ENCODE results near the gene DOCK1.

DNA sequence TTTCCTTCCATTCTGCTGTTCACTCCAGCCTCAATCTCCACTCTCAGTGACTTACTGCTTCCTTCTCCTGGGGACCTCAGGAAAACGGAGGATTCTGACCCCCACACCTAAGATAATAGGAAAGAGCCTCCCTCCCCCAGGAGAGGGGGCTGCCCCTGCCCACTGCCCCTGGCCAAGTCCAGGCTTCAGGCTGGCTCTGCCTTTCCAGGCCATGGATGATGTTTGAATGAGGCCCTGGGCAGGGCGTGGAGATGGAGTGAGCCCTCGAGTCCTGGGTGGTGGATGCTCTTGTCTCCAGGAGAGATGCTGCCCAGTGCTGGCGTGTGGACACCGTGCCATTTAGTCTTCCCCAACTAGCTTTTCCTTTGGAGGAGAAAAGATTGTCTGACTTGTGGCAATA, 184.2 kb downstream of the DOCK1 start:
- no peak for TF ChIP-seq CTCF (IDR thresholded peaks at IDR 0.05 in 4 of 5, conservative IDR thresholded peaks at IDR 0.05 in 1 of 5)
- no peak for TF ChIP-seq POLR2A (IDR thresholded peaks at IDR 0.05)

All from gastrocnemius medialis (tissue), 4 donors.